GM21423 (cell line): ENCODE data around the gene TPM3.
"Not testable (repeated sequence)": the region's sequence is repeated elsewhere in the genome, so short reads cannot be mapped to it uniquely, and the experiment has no call there.

Experiments
- ATAC-seq: cut with Tn5 transposase; IDR thresholded peaks from one replicate; pipeline ENCODE4 v1.9.1; 2021; ENCODE audit warnings: mild to moderate bottlenecking, moderate library complexity; ENCODE audit not compliant: unreplicated experiment

TPM3 gene

DNA sequence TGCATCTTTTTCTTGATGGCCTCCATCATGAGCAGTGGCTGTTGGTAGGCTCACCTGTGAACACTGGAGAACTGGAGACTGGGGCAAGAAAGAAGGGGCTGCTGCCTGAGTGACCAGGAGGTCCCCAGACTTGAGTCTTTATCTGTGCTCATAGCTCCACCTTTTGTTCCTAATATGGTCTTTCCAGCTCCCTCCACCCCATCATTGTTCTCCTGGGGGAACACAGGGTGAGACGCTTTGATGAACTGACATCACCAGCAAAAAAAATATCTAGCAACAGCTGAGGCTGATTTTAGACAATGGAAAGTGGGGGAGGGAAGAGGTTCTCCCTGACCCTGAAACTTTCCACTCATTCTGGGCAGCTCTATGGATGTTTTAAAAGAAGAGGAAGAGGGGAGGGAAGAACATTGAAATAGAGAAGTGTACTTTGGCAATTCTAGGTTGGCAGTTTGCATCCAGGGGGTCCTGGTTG lies at the start of gene TPM3:
Gene TPM3, minus strand, starts transcription at position 111 of the 472 bp plus-strand sequence. Its CDS starts 82 bp downstream, at position 29.
- no peak for ATAC-seq

DNA sequence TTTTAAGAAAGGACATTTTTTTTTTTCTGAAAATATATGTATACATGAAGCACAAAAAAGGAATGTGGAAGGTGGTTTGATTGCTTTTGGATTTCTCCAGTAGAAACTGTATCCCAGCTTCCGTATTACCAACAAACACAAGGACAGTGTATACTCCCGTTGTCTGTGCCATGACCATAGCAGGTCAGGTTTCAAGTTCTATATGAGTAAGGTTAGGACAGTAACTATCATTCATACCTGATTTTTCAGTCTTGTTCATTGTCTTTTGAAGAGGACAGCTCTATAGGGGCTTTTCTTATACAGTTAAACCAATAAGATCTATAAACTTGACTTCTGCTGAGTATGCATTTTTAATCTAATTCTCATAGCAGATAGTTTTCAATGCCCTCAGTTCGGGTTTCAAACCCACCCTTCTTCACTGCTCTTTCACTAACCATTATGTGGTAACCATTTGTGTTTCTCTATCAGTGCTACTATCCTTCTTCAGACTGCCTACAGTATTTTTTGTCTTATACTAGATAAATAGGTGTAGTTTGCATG lies 48.5 kb upstream of the TPM3 start:
- ATAC-seq, result no peak

DNA sequence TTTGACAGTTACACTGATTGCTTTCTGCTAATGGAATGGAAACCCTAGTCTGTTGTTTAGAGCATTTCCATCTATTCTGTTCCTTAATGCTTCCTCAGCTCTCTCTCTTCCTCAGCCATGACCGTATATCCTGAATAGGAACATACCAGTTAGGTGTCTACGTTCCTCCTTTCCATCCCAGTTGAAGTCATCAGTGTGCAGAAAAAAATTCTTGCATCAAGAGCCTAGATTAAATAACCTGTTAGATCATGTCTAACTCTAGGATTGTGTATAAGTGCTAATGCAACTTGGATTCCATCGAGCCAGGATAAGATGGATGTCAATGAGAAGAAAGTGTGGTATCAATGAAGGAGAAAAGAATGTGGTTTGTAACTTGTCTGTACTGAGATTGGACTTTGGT lies 47.6 kb upstream of the TPM3 start:
- no peak for ATAC-seq

DNA sequence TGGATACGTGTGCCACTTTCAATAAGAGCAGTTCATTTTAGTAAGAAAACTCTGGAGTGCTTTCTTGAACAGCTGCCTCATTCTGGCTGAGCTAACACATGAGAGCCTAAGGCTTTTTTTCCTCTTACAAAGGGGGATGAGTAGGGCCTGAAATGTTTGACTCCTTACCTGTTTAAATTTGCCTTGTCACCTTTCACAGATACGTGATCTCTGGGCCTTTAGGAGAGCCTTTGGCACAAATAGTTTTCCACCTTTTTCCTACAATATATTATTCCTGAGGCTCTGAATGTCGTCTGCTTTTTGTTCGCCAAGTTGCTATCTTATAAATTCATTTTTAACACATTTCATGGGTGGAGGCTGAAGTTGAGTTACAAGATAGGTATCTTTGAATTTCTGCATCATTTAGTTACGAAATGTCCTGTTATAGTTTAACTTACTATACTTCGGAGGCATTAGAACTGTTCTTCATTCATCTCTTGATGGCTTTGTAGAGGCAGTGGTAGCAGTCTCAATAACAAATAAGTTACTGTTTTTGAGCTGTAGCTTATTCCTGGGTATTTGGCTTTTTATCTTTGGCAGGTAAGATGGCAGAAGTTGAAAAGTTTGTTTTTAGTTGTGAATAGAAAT lies 46.1 kb upstream of the TPM3 start:
- ATAC-seq, result no peak

DNA sequence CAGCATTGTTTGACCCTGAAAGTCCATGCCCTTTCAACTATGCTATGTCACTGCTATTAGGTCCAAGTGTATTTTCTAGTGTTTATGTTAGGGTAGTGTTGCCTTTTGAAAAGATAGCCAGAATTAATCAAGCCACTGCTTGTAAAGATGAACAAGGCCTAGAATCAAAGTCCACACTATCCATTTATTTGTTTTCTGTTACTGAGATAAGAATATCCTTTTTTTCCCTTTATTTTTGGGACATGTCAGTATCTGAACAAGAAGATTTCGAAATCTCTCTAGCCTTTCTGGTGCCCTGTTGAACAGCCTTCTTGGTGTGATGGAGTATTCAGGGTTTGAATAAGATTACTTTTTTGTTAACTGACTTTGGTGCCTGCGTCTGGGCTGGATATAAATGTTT lies 45.5 kb upstream of the TPM3 start:
- no peak for ATAC-seq

DNA sequence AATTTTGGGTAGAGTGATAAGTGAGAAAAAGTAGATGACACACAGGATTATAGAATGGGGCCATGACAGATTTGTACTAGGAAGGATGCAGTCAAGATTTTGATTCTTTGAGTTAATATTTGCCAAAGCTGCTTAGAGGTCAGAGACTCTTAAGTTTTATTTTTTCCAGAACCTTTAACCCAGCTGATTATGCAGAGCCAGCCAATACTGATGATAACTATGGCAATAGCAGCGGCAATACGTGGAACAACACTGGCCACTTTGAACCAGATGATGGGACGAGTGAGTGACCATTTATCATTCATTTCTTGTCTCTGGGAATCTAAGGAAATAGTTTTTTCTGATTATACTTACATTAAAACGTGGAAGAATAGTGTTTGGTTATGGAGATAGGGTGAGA lies 45.0 kb upstream of the TPM3 start:
- no peak for ATAC-seq

DNA sequence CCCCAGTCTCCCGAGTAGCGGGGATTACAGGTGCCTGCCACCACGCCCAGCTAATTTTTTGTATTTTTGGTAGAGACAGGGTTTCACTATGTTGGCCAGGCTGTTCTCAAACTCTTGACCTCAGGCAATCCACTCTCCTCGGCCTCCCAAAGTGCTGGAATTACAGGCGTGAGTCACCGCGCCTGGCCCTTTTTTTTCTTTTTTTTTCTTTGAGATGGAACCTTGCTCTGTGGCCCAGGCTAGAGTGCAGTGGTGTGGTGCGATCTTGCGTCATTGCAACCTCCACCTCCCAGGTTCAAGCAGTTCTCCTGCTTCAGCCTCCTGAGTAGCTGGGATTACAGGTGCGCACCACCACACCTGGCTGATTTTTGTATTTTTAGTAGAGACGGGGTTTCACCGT lies 41.2 kb upstream of the TPM3 start:
- ATAC-seq, result not testable (repeated sequence)

DNA sequence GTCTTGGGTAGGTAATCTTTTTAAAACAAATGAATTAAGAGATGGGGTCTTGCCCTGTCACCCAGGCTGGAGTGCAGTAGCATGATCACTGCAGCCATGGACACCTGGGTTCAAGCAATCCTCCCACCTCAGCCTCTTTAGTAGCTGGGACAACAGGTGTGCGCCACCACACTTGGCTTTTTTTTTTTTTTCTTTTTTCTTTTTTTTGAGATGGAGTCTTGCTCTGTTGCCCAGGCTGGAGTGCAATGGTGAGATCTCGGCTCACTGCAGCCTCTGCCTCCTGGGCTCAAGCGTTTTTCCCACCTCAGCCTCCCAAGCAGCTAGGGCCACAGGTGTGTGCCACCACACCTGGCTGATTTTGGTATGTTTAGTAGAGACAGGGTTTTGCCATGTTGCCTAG lies 39.2 kb upstream of the TPM3 start:
- ATAC-seq, result not testable (repeated sequence)

DNA sequence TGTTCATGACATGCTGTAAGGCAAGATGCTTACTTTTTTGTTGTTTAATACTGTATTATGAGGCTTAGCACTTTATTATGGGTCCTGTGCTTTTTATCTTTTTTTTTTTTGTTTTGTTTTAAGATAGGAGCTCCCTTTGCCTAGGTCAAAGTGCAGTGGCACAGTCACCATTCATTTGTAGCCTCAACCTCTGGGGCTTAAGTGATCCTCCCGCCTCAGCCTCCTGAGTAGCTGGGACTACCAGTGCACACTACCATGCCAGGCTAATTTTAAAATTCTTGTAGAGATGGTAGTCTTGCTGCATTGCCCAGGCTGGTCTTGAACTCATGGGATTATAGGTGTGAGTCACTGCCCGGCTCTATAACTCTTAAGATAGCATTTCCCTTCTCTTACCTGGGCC lies 33.5 kb upstream of the TPM3 start:
- ATAC-seq, result no peak

DNA sequence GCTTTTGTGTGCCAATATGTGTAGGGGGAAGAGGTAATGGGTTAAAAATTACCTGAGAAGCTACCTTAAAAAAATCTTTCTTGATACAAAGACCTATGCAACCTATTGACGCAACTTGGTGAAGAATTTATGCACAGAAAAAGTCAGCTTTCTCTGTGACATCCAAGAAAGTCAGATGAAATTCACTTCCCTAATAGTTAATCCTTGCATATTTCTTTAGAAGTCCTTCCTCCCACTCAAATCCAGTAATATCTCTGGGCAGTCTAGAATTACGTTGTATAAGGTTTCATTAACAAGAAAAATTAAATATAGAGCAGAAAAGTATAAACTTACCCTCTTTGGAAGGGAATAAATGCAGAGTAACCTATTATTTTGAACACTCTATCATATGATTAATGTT lies 31.7 kb upstream of the TPM3 start:
- ATAC-seq, result no peak

DNA sequence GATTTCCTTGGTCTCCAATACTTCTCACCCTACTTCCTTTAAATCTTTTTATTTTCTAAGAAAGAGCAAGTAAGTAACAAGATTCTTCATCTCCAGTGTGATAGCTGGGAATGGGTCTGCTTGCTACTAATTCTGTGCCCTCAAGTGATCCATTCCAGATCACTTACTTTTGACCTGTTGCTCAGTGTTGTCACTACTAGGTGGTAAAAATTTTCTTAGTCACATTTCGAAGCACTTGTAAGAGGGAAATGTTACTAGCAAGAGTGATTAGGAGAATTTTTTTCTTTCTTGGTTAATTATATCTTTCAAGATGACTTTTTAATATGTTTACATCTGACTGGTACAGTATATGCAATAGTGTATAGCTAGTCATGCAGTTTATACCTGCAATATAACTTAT lies 31.0 kb upstream of the TPM3 start:
- no peak for ATAC-seq

DNA sequence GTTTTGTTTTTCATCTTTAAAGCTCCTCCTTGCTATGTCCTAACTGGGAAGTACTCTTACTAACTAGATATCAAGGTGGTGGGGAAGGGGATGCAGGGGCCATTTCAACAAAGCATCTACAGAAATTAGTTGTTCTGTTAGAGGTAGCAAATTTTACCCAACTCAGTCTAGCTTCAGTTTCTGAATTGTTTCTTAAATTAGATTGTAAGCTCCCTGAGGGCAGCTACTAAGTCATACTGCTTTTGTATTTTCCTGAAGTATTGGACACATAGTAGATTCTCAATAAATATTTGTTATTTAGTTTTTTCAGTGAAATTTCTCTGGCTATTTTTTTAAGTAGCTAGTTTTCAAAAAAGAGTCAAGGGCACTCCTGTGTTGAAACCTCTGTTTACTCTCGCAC lies 30.6 kb upstream of the TPM3 start:
- no peak for ATAC-seq

DNA sequence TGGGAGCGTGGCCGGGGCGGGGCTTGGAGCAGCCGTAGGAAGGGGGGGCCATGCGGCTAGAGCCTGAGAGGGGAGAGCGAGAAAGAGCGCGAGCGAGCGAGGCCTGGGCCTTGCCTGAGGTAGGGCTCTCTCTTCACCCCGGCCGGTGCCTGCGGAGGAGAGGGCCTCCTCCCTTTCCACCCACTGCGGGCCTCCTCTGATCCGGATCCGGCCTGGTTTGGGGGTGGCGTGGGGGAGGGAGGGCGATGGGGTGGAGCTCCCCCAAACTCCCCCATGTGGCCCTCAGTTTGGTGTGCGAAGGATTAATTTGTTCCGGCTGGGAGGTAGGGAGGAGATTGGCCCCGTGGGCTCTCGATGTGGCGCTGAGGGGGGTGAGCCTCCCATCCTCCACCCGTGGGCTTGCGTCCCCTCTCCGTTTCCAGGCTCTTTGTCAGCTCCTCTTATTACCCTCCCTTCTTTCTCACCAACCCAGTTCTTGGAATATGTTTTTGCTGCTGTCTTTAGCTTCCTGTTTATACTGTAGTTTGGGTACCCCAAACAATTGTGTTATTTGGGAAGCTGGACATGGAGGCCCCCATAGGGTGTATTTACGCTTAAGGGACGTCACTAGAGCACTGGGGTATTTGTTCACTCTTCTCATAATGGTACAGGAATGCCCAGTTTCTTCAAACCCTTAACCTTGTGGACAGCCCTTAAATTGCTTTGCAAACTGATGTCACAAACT lies 29.5 kb upstream of the TPM3 start:
- ATAC-seq, result no peak

DNA sequence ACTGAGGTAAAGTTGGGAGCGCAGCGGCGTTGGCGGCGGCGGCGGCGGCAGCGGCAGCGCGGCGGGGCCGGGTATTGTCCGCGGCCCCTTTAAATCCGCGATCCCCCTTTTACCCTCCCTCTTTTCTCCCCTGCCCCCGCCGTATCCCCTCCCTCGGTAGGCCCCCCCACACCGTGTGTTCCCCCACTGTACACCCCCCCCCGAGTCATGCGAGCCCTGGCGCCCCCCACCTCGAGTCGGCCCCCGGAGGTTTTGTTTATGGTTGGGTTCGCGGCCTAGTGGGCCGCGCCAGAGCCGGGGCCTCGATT lies 29.0 kb upstream of the TPM3 start:
- ATAC-seq, result no peak

DNA sequence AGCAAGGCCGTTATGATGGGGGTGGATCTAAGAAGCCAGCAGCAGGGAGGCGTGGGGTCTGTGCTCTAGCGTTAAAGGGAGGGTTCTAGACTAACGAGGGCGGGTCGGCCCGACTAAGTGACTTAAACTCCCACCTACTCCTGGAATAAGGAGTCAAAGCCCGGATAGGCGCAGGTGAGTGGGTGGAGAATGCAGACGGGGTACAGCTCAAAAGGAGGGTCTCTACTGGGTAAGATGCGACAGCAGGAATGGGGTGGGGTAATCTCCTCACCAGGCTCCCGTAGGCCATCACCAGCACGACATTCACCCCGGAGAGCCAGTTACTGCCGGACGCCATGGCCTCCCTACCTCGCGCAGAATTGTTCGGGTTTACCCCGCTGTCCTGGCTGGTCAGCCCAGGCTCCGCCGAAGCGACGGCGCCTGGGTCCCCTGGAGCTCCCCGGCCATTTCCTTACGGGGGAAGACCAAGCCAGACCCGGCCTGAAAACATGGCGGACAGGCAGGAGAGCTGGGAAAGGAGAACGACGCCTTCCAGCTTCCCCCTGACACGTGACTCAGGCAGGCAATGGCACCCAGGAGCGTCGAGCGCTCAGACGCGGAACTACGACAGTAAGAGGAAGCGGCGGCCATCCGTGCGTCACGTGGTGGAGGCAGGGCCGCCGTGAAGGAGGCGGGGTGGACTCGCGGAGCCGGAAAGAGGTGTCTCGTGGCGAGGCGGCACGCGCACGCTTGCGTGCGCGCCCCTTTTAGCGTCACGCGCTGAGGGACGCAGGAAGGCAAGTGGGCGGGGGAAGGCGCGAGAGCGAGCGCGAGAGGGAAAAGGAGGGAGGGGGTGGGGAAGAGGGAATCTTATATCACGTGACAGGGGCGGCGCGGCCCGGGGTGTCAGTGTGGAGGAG lies 28.4 kb upstream of the TPM3 start, which contains the start of gene UBAP2L:
Gene UBAP2L, plus strand, starts transcription at position 885 of the 899 bp plus-strand sequence. CDS start 4,169 bp downstream, outside the sequence.
- ATAC-seq, result peak; percentile 93

DNA sequence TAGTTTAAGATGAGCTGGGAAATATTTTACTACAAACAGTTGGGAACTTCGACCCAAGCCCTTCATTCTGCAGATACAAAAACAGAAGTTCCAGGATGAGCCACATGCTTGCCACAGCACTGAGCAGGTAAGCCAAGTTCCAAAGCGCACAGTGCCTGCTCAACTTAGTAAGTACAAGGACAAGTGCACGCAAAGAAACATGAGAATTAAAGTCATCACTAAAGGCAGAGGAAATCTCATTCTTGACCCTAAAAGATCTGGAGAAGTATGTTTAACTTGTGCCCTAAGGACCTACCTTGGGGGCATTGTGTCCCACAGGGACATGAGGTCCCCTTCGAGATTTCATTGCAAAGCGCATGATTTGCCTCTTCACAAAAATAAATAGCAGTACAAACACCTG lies 27.6 kb upstream of the TPM3 start:
- ATAC-seq, result no peak

DNA sequence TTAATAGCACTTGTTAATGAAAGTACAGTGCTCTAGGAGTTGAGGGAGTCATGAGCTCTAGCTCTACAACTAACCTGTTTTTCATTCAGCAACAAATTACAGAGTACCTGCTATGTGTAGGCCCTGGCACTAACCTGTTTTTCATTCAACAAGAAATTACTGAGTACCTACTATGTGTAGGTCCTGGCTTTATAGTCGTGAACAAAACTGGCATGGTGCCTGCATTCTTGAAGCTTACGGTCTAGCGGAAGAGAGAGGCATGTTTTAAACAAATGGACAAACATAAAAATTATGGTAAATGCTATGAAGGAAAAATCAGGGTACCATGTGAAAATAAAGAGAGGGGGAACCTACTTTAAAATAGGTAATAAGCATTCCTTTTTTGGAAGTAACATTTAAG lies 26.6 kb upstream of the TPM3 start:
- ATAC-seq, result no peak

DNA sequence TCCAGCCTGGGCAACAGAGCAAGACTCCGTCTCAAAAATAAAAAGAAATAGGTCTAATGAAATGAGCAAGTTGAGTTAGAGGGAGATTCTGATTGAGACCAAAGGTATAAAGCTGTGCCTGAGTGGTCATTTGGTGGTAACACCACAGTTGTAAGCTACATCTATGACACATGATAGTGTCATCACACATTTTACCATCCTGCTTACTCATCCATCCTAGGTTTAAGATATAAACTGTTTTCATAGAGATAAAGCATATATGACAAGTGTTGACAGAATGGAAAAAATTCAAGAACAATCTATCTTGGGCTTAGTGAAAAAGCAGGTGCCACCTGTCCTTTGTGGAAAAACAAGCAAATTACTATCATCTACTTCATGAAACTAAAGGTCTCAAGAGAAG lies 21.4 kb upstream of the TPM3 start:
- no peak for ATAC-seq

DNA sequence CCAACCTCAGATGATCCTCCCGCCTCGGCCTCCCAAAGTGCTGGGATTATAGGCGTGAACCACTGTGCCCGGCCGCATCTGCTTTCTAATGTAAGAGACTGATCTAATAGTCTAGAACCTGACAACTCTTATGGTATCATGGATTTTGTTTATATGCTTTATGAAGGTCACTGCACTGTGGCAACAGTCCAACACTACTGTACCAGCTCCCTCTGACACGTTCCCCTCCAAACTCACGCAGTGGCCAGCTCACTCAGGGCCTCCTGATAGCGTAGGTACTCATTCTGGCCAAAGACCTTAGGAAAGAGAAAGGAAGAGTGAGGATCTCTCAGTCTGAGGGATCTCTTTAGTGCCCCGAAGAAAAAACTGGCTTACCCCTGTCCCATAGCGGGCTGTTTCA lies 20.2 kb upstream of the TPM3 start:
- ATAC-seq, result no peak

DNA sequence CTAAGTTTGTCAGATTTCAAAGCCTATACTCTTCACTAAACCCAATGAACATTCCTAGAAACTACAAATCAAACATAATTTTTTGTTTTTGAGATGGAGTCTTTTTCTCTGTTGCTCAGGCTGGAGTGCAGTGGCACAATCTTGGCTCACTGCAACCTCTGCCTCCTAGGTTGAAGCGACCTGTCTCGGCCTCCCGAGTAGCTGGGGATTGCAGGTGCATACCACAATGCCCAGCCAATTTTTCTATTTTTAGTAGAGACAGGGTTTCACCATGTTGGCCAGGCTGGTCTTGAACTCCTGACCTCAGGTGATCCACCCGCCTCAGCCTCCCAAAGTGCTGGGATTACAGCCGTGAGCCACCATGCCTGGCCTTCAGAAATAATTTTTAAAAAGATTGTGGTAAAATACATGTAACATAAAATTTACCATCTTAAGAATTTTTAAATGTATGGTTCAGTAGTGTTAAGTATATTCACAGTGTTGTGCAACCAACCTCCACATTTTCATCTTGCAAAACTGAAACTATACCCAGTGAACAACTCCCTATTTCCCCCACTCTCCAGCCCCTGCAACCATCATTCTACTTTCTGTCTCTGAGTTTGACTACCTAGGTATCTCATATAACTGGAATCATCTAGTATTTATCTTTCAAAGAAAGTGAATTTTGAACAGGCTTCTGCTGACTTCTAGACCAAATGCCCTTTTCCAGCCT lies 16.9 kb upstream of the TPM3 start:
- ATAC-seq, result no peak

DNA sequence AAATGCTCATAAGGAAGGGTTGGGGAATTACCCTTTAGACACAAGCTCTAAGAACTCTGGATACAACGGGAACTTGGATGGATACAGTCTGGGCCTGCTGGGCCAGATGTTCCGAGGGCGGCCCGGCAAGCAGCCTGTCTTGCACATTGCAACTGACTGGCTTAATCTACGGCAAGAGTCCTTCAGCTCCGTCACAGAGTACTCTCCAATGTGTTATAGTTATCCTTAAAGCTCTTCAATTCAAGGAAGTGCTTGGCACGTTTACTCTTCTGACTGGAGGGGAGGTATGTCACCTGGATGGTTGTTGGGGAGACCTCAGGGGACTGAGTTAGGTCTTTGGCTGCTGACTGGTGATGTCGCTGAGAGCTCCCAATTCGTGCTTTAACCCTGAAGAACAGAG lies 15.4 kb upstream of the TPM3 start:
- ATAC-seq, result no peak
